ENCODE results near the gene STK32B.

GRCh38 chr4:5409237-5409636 lies 358.0 kb downstream of the STK32B start:
- TF ChIP-seq TAF1 (IDR thresholded peaks at IDR 0.05; ENCODE audit: low read depth) (no peak), TCF12 (IDR thresholded peaks at IDR 0.05; ENCODE audit: low read depth) (no peak)

All from Ishikawa (cell line).